AG20443 (cell line): ENCODE results near the gene CAPRIN2.
A peak's percentile ranks its signal among the peaks of the same experiment; 100 is the strongest.

Source experiments
- DNase-seq: peaks from one replicate; pipeline ENCODE4 v3.0.0; 2012; ENCODE audit warnings: low spot score, mixed read lengths

Gene CAPRIN2

DNA sequence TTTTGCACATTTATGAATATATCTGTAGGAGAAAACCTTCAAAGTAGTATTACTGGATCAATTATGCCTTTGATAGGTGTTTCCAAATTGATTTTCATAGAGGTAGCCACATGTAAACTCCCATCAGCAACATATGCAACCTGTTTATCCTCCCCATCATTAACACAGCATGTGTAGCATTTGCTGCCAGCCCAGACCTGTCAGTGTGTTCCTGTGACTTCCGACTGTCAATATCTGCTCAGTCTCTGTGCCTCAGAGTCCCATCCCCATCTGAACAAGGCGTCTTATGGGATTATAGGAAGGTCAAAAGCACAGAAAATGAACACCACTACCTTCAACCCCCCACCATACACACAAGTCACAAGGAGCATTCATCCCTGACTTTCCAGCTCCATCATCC lies 9.5 kb upstream of the CAPRIN2 start:
- DNase-seq, result no peak

DNA sequence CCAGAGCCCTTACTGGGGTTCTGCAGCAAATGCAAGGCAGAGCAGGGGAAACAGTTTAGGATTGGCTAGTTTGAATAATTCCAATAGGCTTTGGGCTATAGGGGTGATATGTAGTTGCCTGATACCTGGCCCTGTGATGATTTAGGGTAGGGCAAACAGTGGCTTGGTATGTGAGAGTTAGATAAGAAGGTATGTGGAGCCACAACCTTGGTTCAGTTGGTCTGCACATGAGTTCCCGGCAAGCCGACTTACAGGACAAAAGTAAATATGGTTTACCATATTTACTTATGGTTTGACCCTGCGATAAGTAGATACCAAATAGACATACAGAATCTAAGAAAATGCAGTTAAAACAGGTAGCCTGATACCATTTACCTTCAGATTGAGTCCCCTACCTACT lies 8.3 kb upstream of the CAPRIN2 start:
- DNase-seq, result no peak

DNA sequence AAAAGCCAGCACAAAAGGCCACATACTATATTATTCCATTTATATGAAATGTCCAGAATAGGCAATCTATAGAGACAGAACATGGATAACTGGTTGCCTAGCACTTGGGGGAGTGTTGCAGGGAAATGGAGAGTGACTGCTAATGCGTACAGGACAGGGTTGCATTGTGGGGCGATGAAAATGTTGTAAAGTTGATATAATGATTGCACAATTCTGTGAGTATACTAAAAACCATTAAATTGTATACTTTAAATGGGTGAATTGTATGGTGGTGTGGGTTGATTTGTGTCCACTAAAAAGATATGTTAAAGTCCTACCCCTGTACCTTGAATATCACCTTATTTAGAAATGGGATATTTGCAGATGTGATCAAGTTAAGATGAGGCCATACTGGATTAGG lies 7.0 kb upstream of the CAPRIN2 start:
- DNase-seq, result no peak

DNA sequence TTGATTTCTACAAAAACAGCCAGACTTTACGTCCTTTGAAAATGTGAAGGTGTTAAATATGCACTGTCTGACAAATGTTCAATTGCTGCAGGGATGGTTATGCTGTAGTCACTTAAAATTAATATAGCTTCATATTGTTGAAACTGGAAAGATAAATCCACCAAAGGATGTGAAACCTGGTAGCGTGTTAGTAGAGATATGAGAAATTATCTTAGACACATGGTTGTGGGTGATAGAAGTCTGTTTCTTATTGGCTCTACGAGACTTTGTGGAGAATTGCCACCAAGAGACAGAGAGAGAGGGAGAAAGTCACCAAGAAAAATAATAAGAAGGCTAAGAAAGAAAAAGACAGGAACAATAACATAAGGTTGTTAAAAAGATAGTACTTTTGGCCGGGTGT lies 2.6 kb upstream of the CAPRIN2 start:
- no peak for DNase-seq

DNA sequence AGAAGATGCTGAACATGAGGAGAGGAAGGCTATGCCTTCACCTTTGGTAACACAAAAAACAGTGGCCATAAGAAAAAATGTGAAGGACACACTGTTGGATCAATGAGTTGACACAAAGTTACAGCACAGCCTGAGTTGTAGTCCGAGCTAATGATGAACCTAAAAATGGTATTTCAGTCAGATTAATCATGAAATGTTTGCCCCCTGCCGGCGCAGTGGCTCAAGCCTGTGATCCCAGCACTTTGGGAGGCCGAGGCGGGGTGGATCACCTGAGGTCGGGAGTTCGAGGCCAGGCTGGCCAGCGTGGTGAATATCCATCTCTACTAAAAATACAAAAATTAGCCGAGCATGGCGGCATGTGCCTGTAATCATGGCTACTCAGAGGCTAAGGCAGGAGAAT lies 1.3 kb upstream of the CAPRIN2 start:
- DNase-seq, result no peak

DNA sequence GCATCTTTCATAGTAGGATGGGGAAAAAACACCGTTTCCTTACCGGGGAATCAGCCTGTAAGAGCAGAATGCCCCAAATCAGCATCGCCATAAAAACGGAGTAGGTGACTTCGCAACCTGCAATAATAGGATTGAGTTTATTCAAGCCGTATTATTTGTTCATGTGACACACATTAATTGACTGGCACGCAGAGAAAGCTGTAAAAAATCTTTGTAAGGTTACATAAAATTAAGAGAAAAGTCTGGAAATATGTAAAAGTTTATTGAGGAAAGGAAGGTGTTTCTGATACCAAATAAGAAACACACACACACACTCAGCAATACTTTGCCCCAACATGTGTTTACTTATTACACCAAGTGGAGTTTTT lies 628 bp upstream of the CAPRIN2 start:
- no peak for DNase-seq

DNA sequence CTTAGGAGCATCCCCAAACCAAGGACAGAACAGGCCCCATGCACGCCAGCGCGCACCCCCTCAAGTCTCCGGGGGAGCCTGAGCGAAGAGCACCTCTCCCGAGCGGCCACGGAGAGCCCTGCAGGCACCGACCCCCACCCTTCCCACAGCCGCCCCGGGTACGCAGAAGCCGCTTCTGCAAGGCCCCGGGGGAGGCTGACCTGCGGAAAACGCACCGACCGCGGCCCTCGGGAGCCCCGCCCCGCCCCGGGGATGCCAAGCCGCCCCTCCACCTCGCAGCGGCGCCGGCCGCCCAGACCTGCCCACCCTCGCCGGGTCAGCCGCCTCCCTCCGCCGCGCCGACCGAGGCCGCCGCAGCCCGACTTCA lies 385 bp downstream of the CAPRIN2 start:
- no peak for DNase-seq

DNA sequence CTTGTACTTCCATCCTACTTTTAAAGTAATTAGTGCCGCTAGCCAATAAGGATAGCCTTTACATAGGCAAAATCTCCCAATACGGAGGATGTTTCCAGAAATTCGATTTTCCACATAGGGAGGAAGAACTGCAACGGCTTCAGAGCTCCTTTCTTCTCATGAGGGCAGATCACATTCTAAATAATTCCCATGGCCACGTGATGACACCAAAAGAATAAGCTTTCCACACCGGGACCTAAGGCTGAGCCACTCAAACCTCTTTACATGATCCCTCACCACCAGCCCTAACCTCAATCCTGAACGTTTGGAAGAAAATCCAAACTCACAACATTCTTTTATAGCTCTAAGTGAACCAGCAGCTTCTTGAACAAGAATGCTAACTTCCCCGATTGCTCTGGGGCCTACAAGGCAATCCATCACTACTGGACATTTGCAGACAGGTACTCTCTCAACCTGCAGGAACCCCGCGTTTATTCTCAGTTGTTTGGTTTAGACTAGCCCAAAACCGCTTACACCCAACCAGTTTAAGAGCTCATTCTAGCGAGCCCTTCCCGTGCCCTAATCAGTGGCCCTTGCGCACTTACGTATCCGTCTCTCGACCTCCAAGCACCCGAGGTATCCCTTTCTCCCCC lies 884 bp downstream of the CAPRIN2 start:
- peak; percentile 20 for DNase-seq

DNA sequence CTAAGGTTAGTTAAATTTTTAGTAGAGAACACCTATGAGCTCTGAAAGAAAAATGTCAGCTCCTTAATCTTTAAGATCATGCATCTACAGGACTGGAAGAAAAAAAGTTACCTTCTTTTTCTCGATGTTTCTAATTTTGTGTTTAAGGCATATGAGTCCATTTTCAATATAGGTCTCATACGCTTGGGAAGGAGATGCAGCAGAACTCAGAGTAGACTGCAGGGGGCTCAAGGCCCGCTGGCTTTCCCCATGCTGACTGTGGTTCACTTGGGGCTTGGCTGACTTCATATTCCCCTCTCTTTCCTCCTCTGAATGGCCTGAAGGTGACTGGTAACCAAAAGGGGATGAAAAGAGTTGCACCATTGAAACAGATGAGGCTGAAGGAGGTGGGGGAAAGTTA lies 1.5 kb downstream of the CAPRIN2 start:
- peak; percentile 19 for DNase-seq

DNA sequence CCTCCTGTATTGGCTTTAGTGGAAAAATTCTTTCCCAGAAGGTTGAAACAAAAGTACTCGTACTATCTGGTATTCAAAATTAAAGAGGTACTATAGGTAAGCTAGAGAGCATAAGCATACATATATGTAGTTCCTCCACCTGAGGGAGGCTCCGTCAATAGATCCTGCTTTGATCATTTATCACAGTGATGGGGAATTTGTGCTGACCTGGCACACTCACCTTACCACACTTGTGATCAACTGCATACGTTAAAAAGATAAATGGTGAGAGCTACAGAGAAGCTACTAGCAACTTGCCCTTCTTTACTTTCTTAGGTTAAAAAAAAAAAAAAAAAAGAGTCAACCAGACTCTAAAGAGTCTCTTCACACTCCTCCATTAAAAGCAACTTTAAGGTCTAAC lies 2.5 kb downstream of the CAPRIN2 start:
- DNase-seq, result no peak

DNA sequence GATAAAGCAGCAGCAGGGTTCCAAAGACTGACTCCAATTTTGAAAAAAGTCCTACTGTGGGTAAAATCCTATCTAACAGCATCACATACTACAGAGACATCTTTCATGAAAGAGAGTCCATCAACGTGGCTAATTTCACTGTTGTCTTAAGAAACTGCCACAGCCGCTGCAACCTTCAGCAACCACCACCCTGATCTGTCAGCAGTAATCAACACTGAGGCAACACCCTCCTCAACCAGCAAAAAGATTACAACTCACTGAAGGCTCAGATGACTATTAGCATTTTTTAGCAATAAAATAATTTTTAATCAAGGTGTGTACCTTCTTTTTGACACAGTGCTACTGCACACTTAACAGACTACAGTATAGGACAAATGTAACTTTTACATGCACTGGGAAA lies 6.6 kb downstream of the CAPRIN2 start:
- no peak for DNase-seq

DNA sequence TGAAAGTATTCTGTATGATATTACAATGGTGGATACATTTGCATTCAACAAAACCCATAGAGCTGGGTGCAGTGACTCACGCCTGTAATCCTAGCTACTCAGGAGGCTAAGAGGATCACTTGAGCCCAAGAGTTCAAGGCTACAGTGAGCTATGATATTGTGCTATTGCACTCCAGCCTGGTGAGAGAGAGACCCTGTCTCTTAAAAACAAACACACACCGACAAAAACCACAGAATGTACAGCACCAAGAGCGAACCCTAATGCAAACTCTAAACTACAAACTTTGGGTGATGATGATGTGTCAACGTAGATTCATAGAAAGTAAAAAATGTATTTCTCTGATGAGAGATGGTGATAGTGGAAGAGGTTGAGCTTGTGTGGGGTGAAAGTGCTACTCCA lies 8.6 kb downstream of the CAPRIN2 start:
- DNase-seq, result no peak

DNA sequence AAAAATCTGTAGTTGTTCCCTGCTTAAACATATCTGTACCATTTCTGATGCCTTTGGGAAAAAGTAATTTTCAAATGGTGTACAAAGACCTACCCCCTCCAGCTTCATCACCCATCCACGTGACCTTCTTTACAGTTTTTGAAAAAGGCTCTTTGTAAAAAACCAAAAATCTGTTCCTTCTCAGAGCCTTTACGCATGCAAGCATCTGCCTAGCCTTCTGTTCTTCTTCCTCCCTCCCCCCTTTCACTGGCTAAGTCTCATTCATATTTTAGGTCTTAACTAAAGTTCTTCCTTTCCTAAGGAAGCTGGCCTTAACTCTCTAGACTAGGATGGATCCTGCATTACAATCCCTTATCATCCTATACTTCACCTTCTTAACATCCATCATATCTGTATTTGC lies 10.4 kb downstream of the CAPRIN2 start:
- no peak for DNase-seq

DNA sequence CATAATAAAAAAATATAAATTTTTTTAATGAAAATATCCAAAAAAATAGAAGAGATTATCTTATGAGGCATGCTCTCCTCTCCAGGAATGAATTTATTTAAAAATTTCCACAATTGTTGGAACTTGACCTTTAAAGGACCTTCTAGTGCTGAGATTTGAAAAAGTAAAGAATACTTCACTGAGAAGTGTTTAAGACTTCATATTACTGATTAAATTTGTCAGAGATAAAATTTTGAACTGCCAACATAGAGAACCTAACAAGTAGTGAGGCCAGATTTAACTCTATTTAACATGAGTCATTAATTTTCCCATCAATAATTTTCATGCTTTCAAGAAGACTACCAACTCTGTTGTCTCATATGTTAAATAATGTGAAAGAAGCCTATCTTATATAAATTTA lies 14.5 kb downstream of the CAPRIN2 start:
- no peak for DNase-seq

DNA sequence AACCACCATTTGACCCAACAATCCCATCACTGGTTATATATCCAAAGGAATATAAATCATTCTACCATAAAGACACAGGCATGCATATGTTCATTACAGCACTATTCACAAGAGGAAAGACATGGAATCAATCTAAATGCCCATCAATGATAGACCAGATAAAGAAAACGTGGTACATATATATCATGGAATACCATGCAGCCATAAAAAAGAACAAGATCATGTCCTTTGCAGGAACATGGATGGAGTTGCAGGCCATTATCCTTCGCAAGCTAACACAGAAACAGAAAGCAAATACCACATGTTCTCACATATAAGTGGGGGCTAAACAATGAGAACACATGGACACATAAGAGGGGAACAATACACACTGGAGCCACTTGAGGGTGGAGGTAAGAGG lies 15.7 kb downstream of the CAPRIN2 start:
- no peak for DNase-seq

DNA sequence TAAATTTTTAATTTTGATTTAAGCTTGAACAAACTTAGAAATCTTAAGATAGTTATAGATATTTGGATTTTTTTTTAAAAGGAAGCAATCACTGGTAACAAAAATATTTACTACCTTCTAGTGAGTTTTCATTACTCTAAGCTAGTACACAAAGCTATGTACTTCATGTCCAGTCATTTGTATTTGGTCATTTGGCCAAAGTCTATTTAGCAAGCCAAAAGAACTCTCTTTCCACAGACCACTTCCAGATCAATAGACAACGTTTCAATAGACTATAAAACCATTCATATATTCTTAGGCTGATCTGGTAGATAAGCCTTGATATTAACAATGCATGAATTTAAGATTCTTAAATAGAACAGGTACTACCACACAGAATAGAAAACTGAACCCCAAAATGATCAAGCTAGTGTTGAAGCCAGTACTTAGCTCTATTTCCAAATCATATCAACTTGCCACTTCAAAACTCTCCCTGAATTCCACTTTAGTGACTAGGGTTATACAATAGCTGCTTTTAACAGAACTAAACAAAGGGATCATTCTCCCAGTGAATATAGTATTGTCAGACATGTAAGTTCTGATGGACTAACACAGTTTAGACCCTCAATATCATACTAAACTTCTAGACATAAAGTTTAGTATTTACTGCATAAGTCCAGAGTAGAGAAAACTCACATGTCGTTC lies 21.7 kb downstream of the CAPRIN2 start:
- DNase-seq, result no peak

DNA sequence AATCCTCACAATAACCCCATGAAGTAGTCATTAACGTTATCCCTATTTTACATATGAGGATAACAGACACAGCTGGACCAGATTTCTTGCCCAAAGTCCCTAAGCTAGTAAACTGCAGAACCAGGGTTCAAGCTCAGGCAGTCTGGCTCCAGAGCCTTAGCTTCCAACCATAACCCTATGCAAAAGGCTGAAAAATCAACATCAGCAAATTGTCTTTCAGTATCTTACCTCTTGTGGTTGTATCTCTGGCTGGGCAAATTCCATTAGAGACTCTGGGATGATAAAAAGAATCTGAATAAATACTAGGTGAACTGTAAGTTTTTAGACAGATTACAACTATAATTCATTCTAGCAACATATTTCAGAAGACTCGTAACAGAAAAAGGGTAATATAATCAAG lies 24.7 kb downstream of the CAPRIN2 start:
- DNase-seq, result no peak

DNA sequence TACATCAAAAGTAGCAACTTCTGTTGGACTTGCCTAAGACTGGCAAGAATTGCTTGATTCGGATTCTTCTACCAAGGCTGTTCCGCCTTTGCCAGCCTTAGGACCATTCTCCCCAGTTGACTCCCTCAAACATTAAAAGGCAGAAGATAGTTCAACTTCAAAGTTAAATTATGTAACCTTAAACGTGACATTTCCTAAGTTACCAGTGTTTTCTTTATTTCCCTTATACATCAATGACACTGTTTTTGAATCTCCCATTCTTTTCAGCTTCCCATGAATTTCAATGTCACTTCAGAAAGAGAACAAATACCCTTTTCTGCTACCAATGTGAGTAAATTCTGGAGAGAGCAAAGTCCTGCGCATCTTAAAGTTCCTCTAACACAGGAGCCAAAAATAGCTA lies 25.2 kb downstream of the CAPRIN2 start:
- no peak for DNase-seq

DNA sequence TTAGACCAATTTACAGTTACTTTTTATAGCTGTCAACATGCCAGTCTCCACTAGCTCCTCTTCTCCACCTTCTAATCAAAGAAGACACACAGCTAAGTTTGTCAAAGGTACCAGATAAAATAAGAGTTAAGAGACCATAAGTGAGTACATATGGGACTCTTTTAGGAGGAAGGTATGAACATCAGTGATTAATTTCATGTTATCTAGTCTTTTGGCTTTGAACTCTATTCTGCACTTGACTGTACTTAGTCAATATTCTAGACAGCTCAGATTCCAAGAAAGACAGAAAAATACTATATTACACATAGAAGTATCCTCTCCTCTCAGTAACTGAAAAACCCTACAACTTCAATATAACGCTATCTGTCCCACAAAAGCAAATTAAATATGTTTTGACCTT lies 28.1 kb downstream of the CAPRIN2 start:
- no peak for DNase-seq

DNA sequence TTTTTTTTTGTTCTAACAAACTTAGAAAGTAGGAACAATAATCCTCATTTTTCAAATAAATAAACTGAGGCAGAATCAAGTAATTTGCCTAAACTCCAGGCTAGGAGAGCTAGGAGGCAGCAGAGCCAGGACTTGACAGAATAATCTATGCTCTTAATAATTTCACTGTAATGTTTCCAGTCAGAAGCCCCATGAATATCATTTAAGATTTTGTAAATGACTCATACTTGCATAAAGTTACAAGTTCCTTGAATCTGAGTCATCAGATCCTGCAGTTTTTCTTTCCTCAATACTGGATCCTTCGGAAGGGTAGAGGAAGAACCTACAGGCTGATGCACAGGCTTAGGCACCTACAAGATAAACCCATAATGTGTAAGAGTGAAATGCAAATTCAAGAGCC lies 29.0 kb downstream of the CAPRIN2 start:
- peak; percentile 68 for DNase-seq

DNA sequence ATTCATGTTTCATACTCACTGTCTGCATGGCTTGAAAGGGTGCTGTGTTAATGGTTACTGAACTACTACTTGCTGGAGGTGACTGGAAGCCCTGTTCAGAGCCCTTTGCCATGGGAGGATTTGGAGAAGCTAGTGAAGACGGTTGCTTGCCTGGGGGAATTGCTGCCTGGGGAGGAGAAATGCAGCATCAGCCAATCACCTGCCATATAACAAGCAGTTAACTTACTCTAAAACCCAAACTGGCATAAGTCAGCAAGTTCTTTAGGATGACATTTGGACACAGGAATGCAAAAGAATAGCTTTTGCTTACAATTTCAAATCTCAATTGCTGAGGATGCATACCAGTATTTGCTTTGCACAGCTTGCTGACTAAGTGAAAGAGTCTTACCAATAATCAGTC lies 35.7 kb downstream of the CAPRIN2 start:
- DNase-seq, result peak; percentile 67

DNA sequence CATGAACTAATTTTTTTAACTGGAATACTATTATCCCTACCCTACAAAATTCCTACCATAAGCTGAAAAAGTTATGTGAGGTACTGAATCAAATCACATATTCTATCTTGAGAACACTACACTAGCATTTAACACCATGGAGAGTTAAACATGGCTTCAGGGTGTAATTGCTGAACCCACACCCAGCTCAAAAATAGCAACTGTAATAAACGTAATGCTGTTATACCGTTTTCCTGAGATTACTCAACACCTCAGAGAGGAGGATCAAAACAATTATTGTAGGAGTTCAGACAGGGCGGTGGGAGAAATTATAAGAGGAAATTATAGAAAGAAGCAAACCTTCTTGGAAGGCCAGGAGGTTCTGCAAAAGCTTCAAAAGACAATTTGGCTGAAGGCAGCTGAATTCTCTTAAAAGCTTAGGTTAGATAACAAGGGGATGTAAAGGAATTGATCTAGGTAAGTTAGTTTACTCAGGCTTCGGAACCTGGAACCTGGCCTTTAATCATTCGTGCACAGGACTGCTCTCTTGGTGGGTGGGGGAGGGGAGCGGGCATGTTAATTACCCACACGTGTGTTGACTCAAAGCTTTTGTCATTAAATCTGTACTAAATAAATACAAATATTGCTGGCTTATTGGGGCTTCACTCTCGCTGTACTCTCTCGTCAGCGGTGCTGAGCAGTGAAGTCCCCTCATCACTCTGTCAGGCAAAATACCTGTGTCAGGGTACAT lies 47.0 kb downstream of the CAPRIN2 start:
- DNase-seq, result no peak

DNA sequence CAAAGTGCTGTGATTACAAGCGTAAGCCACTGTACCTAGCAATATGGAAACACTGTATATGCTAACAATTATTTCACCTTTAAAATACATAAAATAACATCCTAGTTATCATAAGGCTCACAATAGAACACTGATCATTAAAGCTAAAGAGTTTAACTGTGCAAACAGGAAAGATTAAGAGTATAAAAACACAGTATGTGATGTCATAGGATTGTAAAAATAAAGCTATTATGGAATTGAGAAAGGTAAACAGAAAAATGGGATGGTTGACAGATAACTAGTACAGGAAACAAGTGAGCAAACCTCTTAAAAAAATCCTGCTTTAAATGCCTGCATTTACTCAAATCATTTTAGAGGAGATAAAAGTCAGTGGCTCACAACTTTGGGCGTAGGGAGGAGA lies 48.3 kb downstream of the CAPRIN2 start:
- DNase-seq, result no peak

DNA sequence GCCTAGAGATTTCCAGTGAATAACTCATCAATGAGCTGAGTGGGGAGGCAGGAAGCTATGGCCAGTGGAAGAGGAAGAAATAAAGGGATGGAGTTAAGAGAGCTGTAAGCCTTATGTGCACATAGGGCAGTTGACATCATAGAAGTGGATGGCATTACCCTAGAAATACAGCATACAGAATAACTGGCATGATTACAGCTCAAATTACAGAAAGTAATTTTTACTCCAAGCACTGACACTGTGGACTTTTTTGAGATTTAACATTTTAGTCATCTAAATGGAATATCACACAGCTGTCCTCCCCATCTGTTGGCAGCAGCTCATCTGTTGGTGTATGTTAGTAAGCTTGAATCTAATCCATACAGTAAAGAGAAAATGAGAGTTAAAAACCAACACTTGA lies 53.7 kb downstream of the CAPRIN2 start:
- no peak for DNase-seq
